HG02973 (cell line): ENCODE measurements around the gene CARTPT.

Experiments
- ATAC-seq: cut with Tn5 transposase; IDR thresholded peaks from one replicate; pipeline ENCODE4 v1.9.1; 2021; ENCODE audit warnings: moderate library complexity; ENCODE audit not compliant: unreplicated experiment

CARTPT gene

GRCh38 chr5:71719063-71719964, at the start of gene CARTPT:
Gene CARTPT, plus strand, starts transcription at chr5:71719275. Its CDS starts 19 bp downstream, at chr5:71719294.
- no peak for ATAC-seq

GRCh38 chr5:71677977-71678376, 41.1 kb upstream of the CARTPT start:
- ATAC-seq: no peak

- no peak for ATAC-seq
These were observed 39.4 kb upstream of the CARTPT start for GRCh38 chr5:71679714-71680113.

- ATAC-seq: no peak
These were observed 38.6 kb upstream of the CARTPT start for GRCh38 chr5:71680510-71680909.

GRCh38 chr5:71681296-71681695, 37.8 kb upstream of the CARTPT start:
- ATAC-seq: no peak

GRCh38 chr5:71684309-71684708, 34.8 kb upstream of the CARTPT start:
- ATAC-seq: no peak

- no peak for ATAC-seq
These were observed 25.1 kb upstream of the CARTPT start for GRCh38 chr5:71693828-71694427.

- ATAC-seq: no peak
These were observed 24.0 kb upstream of the CARTPT start for GRCh38 chr5:71695071-71695470.

GRCh38 chr5:71695595-71695994, 23.5 kb upstream of the CARTPT start:
- ATAC-seq: no peak

- ATAC-seq: no peak
These were observed 21.1 kb upstream of the CARTPT start for GRCh38 chr5:71697967-71698366.

- ATAC-seq: no peak
These were observed 19.8 kb upstream of the CARTPT start for GRCh38 chr5:71699233-71699632.

- no peak for ATAC-seq
These were observed 19.3 kb upstream of the CARTPT start for GRCh38 chr5:71699751-71700150.

GRCh38 chr5:71700803-71701202, 18.3 kb upstream of the CARTPT start:
- ATAC-seq: no peak

GRCh38 chr5:71701407-71701806, 17.7 kb upstream of the CARTPT start:
- no peak for ATAC-seq

GRCh38 chr5:71703941-71704340, 15.1 kb upstream of the CARTPT start:
- ATAC-seq: no peak

- ATAC-seq: no peak
These were observed 13.7 kb upstream of the CARTPT start for GRCh38 chr5:71705421-71705820.

- ATAC-seq: no peak
These were observed 12.2 kb upstream of the CARTPT start for GRCh38 chr5:71706906-71707305.

GRCh38 chr5:71711610-71712009, 7.5 kb upstream of the CARTPT start:
- ATAC-seq: no peak

- ATAC-seq: no peak
These were observed 4.2 kb upstream of the CARTPT start for GRCh38 chr5:71714911-71715310.

GRCh38 chr5:71727978-71728377, 8.9 kb downstream of the CARTPT start:
- no peak for ATAC-seq

GRCh38 chr5:71731015-71731414, 11.9 kb downstream of the CARTPT start:
- no peak for ATAC-seq

- no peak for ATAC-seq
These were observed 12.9 kb downstream of the CARTPT start for GRCh38 chr5:71732011-71732410.
